HepG2 (cell line): ENCODE results near the gene HEPN1. TPM values are rescaled to one million over a fixed set of nuclear protein-coding genes. Genes with fewer than 3 reads are reported as not detected.
A peak's percentile ranks its signal among the peaks of the same experiment; 100 is the strongest.

Source experiments
- ATAC-seq: fragments of 200-7000 bp; cut with Tn5 transposase; 3 replicates; pipeline ENCODE4 v1.9.1; 2020; ENCODE audit warnings: mild to moderate bottlenecking, moderate library complexity
- BruUV-seq: library from RNA; stranded (reverse); fragments of 400-500 nt; replicated peaks from 2 replicates; lab custom pipeline; 2021; lab: Mats Ljungman, UMichigan
- CTCF ChIA-PET: fragments of 300-600 bp; formaldehyde crosslinking; extraction: SDS; loops from one replicate; lab custom pipeline; 2021; ENCODE audit warnings: low total read pairs, inconsistent platforms, low intra/inter-chr PET ratio; lab: Yijun Ruan, JAX
- POLR2A ChIA-PET: fragments of 350-600 bp; sonication (Branson Sonifier 250); formaldehyde crosslinking; loops from one replicate; lab custom pipeline; 2020; ENCODE audit warnings: antibody characterized with exemption, inconsistent platforms; lab: Yijun Ruan, JAX
- DNase-seq: peaks from one replicate; pipeline ENCODE4 v3.0.0-alpha.2; 2015; ENCODE audit warnings: low spot score
- FAIRE-seq: peaks from 3 replicates; lab custom pipeline; 2011; peaks lifted over from hg19 to GRCh38; lab: Jason Lieb, UNC
- H2AFZ ChIP-seq: one replicate; pipeline ENCODE4 v1.6.1; 2011; ENCODE audit warnings: low read length, inconsistent platforms
- H3K27ac ChIP-seq: fragments of 300-600 bp; 3 replicates; pipeline ENCODE4 v1.8.0; 2011; ENCODE audit warnings: mixed run types, mild to moderate bottlenecking, mixed read lengths, low read length, inconsistent platforms; ENCODE audit not compliant: insufficient read depth; ENCODE audit errors: extremely low read length
- H3K27me3 ChIP-seq, 2 experiments: fragments of 200-600 bp in 1 of 2; 2 replicates in 1 of 2; 3 replicates in 1 of 2; pipeline versions ENCODE4 v1.6.0 to v1.8.0; 2011; ENCODE audit warnings: low read length in 2 of 2, mild to moderate bottlenecking in 2 of 2, moderate library complexity in 2 of 2, inconsistent platforms in 1 of 2; ENCODE audit not compliant: insufficient read depth in 2 of 2, control insufficient read depth in 1 of 2
- H3K36me3 ChIP-seq, 2 experiments: fragments of 200-600 bp in 1 of 2; replicated peaks in 1 of 2; 2 replicates in 1 of 2; 3 replicates in 1 of 2; pipeline versions ENCODE4 v1.5.1 to v1.8.0; 2011; ENCODE audit warnings: low read length in 2 of 2, inconsistent platforms in 1 of 2; ENCODE audit not compliant: insufficient read depth in 2 of 2, control insufficient read depth in 1 of 2
- H3K4me1 ChIP-seq: 2 replicates; pipeline ENCODE4 v1.5.1; 2012; ENCODE audit warnings: low read length, inconsistent platforms; ENCODE audit not compliant: insufficient read depth
- H3K4me2 ChIP-seq: 2 replicates; pipeline ENCODE4 v1.6.0; 2011; ENCODE audit warnings: low read depth, low read length, inconsistent platforms
- H3K4me3 ChIP-seq, 3 experiments: fragments of 200-600 bp in 1 of 3; sonication (generic), shearing (Covaris generic) in 1 of 3; replicated peaks in 1 of 3; 2 replicates each; pipeline ENCODE4 v1.5.1; 2011 to 2016; ENCODE audit warnings: low read length in 3 of 3, inconsistent platforms in 2 of 3, low read depth in 2 of 3, mild to moderate bottlenecking in 2 of 3, control low read depth in 1 of 3, mixed read lengths in 1 of 3; ENCODE audit not compliant: insufficient read depth in 1 of 3
- H3K79me2 ChIP-seq: one replicate; pipeline ENCODE4 v1.6.1; 2011; ENCODE audit warnings: low read length, inconsistent platforms; ENCODE audit not compliant: insufficient read depth
- H3K9ac ChIP-seq: 2 replicates; pipeline ENCODE4 v1.6.0; 2011; ENCODE audit warnings: mild to moderate bottlenecking, low read depth, low read length, inconsistent platforms; ENCODE audit not compliant: insufficient read depth
- H3K9me3 ChIP-seq: 2 replicates; pipeline ENCODE4 v1.5.1; 2012; ENCODE audit warnings: mild to moderate bottlenecking, low read length
- H4K20me1 ChIP-seq: 2 replicates; pipeline ENCODE4 v1.6.0; 2011; ENCODE audit warnings: inconsistent platforms, mild to moderate bottlenecking, low read length, moderate library complexity; ENCODE audit not compliant: insufficient read depth
- BCL6 ChIP-seq: IDR thresholded peaks from 2 replicates; pipeline ENCODE4 v1.6.1; 2016; ENCODE audit warnings: missing genetic modification reagents, missing compliant biosample characterization
- CCDC6 ChIP-seq: sonication (generic); formaldehyde crosslinking; IDR thresholded peaks from 2 replicates; pipeline ENCODE4 v1.8.1; 2022; ENCODE audit warnings: mild to moderate bottlenecking, missing genetic modification reagents, moderate library complexity
- CEBPB ChIP-seq: IDR thresholded peaks from 2 replicates; pipeline ENCODE4 v1.6.1; 2011; ENCODE audit warnings: low read depth, low read length, improper control_type of control experiment, borderline replicate concordance
- FOXJ3 ChIP-seq: sonication (generic); formaldehyde crosslinking; IDR thresholded peaks from 2 replicates; pipeline ENCODE4 v1.4.0; 2020; ENCODE audit warnings: missing genetic modification reagents, mild to moderate bottlenecking, borderline replicate concordance
- MZF1 ChIP-seq: sonication (generic); formaldehyde crosslinking; IDR thresholded peaks from 2 replicates; pipeline ENCODE4 v1.8.1; 2023; ENCODE audit warnings: mild to moderate bottlenecking, missing genetic modification reagents, borderline replicate concordance
- POLR2AphosphoS5 ChIP-seq: IDR thresholded peaks from 2 replicates; pipeline ENCODE4 v1.6.1; 2012; ENCODE audit warnings: low read depth, low read length
- ZNF644 ChIP-seq: IDR thresholded peaks from 2 replicates; pipeline ENCODE4 v1.6.1; 2016; ENCODE audit warnings: low read depth
- ZNF670 ChIP-seq: sonication (generic); formaldehyde crosslinking; IDR thresholded peaks from 2 replicates; pipeline ENCODE4 v1.8.0; 2022; ENCODE audit warnings: mild to moderate bottlenecking, missing genetic modification reagents, borderline replicate concordance
- WGBS: methylation state at CpG from one replicate; pipeline ENCODE4 v1.1.6; 2017; ENCODE audit warnings: low lambda C conversion rate; 5-methylcytosine and 5-hydroxymethylcytosine counted together
- in situ Hi-C: cut with HindIII; loops from 2 replicates; pipeline ENCODE4 v1.10.0; 2017; ENCODE audit warnings: low pct_unique_long_range_greater_than_20kb; ENCODE audit not compliant: extremely low pct_ligation_motif_present
- intact Hi-C: fragments of 100-400 bp; cut with micrococcal nuclease; formaldehyde crosslinking; loops from one replicate; pipeline ENCODE4 v1.10.0; 2022; ENCODE audit not compliant: unreplicated experiment
- polyA plus RNA-seq, 8 experiments: library from polyadenylated mRNA; depleted of rRNA in 3 of 8; stranded (reverse) in 7 of 8; unstranded in 1 of 8; fragments of >200 nt; fragmentation: Illumina TruSeq in 4 of 8; extraction: Trizol in 4 of 8; gene quantifications; 2 replicates each; pipeline versions ENCODE4 v1.2.1 to v1.2.3, GENCODE V29; 2011 to 2016; ENCODE audit warnings: low read depth in 4 of 8, missing spikeins in 1 of 8, mixed read lengths in 1 of 8; ENCODE audit not compliant: insufficient read depth in 1 of 8
- total RNA-seq, 5 experiments: library from RNA; depleted of rRNA; stranded (reverse); fragments of >200 nt; fragmentation: Illumina TruSeq; extraction: Trizol; gene quantifications; 2 replicates each; pipeline ENCODE4 v1.2.3, GENCODE V29; 2016; ENCODE audit warnings: low read depth in 1 of 5
- TF ChIP-seq, protein P1 (sequence below): sonication (generic); formaldehyde crosslinking; IDR thresholded peaks from 2 replicates; pipeline ENCODE4 v1.5.0; 2020; ENCODE audit warnings: mild to moderate bottlenecking, missing genetic modification reagents, borderline replicate concordance
- TF ChIP-seq, protein P2 (sequence below): sonication (generic); formaldehyde crosslinking; IDR thresholded peaks from 2 replicates; pipeline ENCODE4 v1.4.0; 2020; ENCODE audit warnings: missing genetic modification reagents

Gene HEPN1
- total and polyA plus RNA-seq, 2 of the 13 experiments (the other 11 are each of a cell fraction or from before 2014, with no cell fraction given): not detected

GRCh38 chr11:124930799-124931198 is 11.7 kb downstream of the HEPN1 start (continued):
- TF ChIP-seq, protein P1, sequence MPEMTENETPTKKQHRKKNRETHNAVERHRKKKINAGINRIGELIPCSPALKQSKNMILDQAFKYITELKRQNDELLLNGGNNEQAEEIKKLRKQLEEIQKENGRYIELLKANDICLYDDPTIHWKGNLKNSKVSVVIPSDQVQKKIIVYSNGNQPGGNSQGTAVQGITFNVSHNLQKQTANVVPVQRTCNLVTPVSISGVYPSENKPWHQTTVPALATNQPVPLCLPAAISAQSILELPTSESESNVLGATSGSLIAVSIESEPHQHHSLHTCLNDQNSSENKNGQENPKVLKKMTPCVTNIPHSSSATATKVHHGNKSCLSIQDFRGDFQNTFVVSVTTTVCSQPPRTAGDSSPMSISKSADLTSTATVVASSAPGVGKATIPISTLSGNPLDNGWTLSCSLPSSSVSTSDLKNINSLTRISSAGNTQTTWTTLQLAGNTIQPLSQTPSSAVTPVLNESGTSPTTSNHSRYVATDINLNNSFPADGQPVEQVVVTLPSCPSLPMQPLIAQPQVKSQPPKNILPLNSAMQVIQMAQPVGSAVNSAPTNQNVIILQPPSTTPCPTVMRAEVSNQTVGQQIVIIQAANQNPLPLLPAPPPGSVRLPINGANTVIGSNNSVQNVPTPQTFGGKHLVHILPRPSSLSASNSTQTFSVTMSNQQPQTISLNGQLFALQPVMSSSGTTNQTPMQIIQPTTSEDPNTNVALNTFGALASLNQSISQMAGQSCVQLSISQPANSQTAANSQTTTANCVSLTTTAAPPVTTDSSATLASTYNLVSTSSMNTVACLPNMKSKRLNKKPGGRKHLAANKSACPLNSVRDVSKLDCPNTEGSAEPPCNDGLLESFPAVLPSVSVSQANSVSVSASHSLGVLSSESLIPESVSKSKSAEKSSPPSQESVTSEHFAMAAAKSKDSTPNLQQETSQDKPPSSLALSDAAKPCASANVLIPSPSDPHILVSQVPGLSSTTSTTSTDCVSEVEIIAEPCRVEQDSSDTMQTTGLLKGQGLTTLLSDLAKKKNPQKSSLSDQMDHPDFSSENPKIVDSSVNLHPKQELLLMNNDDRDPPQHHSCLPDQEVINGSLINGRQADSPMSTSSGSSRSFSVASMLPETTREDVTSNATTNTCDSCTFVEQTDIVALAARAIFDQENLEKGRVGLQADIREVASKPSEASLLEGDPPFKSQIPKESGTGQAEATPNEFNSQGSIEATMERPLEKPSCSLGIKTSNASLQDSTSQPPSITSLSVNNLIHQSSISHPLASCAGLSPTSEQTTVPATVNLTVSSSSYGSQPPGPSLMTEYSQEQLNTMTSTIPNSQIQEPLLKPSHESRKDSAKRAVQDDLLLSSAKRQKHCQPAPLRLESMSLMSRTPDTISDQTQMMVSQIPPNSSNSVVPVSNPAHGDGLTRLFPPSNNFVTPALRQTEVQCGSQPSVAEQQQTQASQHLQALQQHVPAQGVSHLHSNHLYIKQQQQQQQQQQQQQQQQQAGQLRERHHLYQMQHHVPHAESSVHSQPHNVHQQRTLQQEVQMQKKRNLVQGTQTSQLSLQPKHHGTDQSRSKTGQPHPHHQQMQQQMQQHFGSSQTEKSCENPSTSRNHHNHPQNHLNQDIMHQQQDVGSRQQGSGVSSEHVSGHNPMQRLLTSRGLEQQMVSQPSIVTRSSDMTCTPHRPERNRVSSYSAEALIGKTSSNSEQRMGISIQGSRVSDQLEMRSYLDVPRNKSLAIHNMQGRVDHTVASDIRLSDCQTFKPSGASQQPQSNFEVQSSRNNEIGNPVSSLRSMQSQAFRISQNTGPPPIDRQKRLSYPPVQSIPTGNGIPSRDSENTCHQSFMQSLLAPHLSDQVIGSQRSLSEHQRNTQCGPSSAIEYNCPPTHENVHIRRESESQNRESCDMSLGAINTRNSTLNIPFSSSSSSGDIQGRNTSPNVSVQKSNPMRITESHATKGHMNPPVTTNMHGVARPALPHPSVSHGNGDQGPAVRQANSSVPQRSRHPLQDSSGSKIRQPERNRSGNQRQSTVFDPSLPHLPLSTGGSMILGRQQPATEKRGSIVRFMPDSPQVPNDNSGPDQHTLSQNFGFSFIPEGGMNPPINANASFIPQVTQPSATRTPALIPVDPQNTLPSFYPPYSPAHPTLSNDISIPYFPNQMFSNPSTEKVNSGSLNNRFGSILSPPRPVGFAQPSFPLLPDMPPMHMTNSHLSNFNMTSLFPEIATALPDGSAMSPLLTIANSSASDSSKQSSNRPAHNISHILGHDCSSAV: no peak

- peaks cover 87% of the 10 kb centered on the region for H3K4me1 ChIP-seq
- ATAC-seq (peak; percentile 63), DNase-seq (peak; percentile 78), FAIRE-seq (peak; percentile 60)
- 5% methylated on average over 4 of the region's 4 CpGs for WGBS
- no peaks in the 10 kb centered on the region; a peak in 1 of 5 replicates for H3K27me3 ChIP-seq
- no peaks in the 10 kb centered on the region for H4K20me1 ChIP-seq
- peak overlapping the region; percentile 17 for H2AFZ ChIP-seq
- ChIA-PET CTCF (no interaction called here), POLR2A (interaction anchor here (1.0 to 5.8 kb wide), 7 partner anchors 9 to 312 kb away, joined by 3 to 61 read pairs (median 6); partner anchors contain the start of genes CCDC15, TBRG1 and TMEM218)
- H3K4me2 ChIP-seq: peak overlapping the region; percentile 98
- H3K9me3 ChIP-seq: no peaks in the 10 kb centered on the region
- in situ Hi-C loops (no loop called here), intact Hi-C loops (loop anchor here (2.0 to 5.0 kb wide), 3 partner anchors 33 to 313 kb away; partner anchors contain the start of gene TBRG1)
- peak overlapping the region; percentile 69 to 84 (median 83) for H3K4me3 ChIP-seq
- BruUV-seq: TSS peak; percentile 53
- peak overlapping the region; percentile 94 for H3K9ac ChIP-seq
- no peaks in the 10 kb centered on the region; a peak in 2 of 5 replicates for H3K36me3 ChIP-seq
- H3K79me2 ChIP-seq: peaks cover 67% of the 10 kb centered on the region
- peak overlapping the region; percentile 90 for H3K27ac ChIP-seq
- TF ChIP-seq BCL6 (CRISPR knock-in tag): peak; percentile 23; the same call in 1 of the 2 replicates
- peak; percentile 32; the same call in 1 of the 2 replicates for TF ChIP-seq MZF1 (CRISPR knock-in tag)
- TF ChIP-seq ZNF670 (CRISPR knock-in tag): no peak
- 0 out of 2 replicates have a peak, but pooled peaks have one; percentile 9 for TF ChIP-seq CCDC6 (CRISPR knock-in tag)
- TF ChIP-seq, protein P2, sequence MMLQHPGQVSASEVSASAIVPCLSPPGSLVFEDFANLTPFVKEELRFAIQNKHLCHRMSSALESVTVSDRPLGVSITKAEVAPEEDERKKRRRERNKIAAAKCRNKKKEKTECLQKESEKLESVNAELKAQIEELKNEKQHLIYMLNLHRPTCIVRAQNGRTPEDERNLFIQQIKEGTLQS: no peak
- peak; percentile 50 for TF ChIP-seq POLR2AphosphoS5
- TF ChIP-seq ZNF644 (CRISPR knock-in tag): 0 out of 2 replicates have a peak, but pooled peaks have one; percentile 4
- TF ChIP-seq CEBPB: peak; percentile 60; the same call in 1 of the 2 replicates
- TF ChIP-seq FOXJ3 (CRISPR knock-in tag): peak; percentile 19; the same call in 1 of the 2 replicates
Measured at GRCh38 chr11:124934862-124935547, 16.0 kb downstream of the HEPN1 start.
